Sciatic nerve (tissue), 2 donors: ENCODE data around the gene PIK3R1. TPM values are rescaled to one million over a fixed set of nuclear protein-coding genes. Genes with fewer than 3 reads are reported as not detected.

Experiments used
- ATAC-seq: fragments of 200-7000 bp; cut with Tn5 transposase; one replicate; pipeline ENCODE4 v1.9.1; 2020; ENCODE audit warnings: mild to moderate bottlenecking, moderate library complexity
- DNase-seq: peaks from one replicate; pipeline ENCODE4 v3.0.0-alpha.2; 2020; ENCODE audit warnings: low spot score
- intact Hi-C: fragments of 100-400 bp; cut with DNase I; formaldehyde crosslinking; loops from one replicate; pipeline ENCODE4 v1.14.2; 2022
- total RNA-seq: library from RNA; stranded (reverse); fragmentation: NEBNext Ultra II Directional; extraction: Animal tissue kit (Norgen Biotek cat#: 25700); gene quantifications from one replicate; pipeline ENCODE4 v1.2.1, GENCODE V29; 2021
- donor health status: DM: no; HTN: no; CAD: no.
- donor health status: DM: no; HTN: no; CAD: no.

Gene PIK3R1
- total RNA-seq, 1 donor from 2014 or later = 288 TPM

DNA sequence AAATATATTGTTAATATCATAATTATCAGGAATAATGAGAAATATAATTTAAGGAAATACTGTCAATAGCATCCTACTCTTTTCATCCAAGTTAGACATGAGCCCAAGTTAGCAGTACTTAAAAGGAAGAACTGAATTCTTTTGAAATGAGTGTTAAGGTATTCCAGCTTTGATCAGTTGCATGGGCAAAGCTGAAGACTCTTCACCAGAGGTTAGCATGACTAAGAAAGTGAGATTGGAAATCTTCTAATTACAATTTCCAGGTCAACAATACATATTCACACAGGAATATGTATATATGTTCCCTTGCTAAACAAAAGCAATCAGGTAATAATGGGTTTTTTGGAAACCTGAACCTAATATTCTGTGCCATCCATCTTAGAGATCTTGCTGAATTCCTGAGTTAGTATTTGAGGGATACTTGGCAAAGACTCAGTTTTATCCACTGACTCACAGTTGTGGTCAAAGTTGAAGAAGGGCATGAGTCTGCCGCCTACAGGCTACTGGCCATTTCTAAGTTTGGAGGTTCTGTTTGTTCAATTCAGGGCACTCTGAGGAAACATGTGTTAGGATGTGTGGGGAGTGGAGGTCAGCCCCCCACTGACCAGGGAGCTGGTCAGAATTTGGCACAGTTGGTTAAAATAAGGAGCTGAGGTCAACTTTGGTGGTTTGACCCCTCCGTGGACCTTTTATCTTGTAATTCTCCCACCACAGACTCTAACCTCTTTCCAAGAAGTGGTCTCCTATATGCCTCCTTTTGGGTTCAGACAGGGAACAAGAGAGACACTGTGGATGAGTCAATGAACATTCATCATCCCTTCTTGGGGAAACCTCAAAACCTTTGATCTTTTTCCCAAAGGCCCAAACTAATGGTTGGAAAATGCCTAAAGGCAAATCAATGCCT lies 118.3 kb downstream of the PIK3R1 start:
- ATAC-seq (no peak), DNase-seq (no peak)
- intact Hi-C loops = no loop called here

DNA sequence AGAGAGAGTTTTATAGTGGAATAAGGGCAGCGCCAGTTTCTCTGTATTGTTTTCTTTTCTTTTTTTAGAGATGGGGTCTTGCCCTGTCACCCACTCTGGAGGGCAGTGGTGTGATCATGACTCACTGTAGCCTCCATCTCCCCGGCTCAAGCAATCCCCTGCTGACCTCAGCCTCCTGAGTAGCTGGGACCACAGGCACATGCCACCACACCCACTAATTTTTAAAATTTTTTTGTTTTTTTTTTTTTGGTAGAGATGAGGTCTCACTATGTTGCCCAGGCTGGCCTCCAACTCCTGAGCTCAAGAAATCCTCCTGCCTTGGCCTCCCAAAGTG lies 119.0 kb downstream of the PIK3R1 start:
- ATAC-seq = no peak
- intact Hi-C loops = no loop called here
- no peak for DNase-seq

DNA sequence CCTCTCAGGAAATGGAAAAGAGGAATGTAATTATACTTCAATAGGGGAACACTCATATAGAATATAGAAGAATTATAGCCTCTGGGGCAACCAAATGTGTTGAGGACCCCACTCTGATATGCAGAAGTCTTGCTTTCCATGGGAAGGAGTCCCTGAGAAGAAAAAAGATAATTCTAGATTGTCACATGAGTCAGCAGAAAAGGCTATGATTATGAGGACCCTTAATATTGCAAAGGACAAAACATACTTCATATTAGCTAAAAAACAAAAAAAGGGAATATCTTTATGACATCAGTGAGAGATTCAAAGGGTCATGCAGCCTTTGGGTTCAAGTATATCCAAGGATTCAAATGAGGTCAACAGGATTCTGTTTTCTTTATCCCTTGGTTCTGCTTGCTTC lies 119.5 kb downstream of the PIK3R1 start:
- DNase-seq = no peak
- intact Hi-C loops = no loop called here
- ATAC-seq = no peak

DNA sequence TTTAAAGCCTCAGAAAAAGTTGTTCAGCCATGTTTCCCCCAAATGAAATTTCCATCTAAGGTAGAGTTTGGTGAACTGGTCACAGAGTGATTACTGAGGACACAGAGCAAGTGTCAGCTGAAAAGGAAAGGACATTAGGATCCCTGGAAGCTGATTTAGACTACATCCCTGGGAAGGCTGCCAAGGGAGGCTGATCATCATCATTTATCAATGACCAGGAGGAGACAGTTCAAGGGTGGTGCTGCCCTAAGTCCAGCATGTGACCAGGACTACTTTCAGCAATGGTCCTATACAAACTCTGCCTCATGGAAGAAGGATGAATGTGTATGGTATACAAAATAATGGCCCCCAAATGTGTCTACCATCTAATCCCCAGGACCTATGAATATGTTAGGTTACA lies 120.6 kb downstream of the PIK3R1 start:
- ATAC-seq (no peak), DNase-seq (no peak)
- intact Hi-C loops = no loop called here

DNA sequence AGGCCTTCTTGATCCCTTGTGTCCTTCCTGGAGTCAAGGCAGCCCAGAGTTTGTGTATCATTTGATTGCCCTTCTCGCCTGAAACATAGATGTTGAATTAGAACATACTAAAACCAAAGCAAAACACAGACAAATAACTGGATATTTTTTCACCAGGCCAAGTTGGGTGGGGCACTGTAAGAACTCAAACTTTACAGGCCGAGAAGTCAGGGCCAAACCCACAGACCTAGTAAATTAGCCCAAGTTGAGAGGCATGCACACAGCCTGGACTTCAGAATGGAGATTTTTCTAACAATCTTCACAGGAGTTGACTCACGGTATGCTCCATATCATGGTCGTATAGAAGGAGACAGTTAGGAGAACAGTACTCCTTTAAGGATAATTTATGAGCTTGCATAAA lies 121.7 kb downstream of the PIK3R1 start:
- DNase-seq (no peak), ATAC-seq (peak; percentile 61)
- intact Hi-C loops = no loop called here

DNA sequence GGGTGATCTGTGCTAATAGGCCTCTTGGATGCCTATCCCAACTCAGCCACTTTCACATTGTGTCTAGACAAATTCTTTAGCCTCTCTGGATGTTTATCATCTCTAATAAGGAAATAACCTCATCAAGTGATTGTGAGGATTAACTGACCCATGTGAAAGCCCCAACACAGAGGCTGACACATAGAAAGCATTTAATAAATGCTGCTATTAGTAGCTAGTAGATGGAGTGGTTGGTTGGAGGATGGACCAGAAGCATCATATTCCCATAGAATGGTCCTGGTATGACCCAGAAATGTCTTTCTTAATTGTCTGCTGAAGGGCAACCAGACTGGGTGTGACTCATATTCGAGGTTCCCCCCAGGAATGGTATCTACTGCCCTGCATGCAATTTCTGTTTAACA lies 124.4 kb downstream of the PIK3R1 start:
- intact Hi-C loops = no loop called here
- ATAC-seq (no peak), DNase-seq (no peak)

DNA sequence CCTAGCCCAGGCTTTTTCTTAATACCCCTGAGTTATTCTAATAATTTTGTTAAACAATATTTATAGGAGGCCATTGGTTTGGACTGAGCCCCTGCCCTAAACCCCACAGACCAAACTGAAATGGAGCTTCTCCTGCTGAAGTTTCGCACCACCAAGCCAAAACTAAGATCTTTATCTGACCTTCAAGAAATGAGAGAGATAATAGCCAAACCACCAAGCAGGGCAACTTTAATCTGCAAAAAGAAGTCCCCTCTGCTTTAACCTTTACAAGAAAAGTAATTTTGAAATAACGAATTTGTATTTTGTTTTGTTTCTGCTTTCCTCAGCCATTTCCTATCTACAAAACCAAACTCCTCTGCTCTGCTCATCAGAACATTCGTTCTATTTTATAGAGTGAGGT lies 125.5 kb downstream of the PIK3R1 start:
- DNase-seq = no peak
- intact Hi-C loops = no loop called here
- ATAC-seq = no peak

DNA sequence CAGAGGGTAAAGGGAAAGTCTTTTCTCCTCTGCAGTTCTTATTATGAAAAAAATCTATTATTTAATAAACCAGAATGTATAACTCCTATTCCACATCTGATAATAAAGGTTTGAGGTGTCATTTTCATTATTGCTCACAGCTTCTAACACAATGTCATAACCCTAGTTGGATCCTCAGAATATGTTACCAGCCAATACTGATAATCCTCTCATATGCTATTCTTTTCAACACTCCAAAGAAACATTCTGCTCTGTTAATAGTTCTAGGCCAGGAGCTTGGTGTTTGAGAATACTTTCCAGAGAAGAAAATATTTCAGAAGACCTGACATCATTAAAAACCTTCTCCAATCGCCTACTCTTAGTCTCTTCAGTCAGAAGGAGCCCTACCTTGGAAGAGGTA lies 127.1 kb downstream of the PIK3R1 start:
- ATAC-seq (no peak), DNase-seq (no peak)
- intact Hi-C loops = no loop called here

DNA sequence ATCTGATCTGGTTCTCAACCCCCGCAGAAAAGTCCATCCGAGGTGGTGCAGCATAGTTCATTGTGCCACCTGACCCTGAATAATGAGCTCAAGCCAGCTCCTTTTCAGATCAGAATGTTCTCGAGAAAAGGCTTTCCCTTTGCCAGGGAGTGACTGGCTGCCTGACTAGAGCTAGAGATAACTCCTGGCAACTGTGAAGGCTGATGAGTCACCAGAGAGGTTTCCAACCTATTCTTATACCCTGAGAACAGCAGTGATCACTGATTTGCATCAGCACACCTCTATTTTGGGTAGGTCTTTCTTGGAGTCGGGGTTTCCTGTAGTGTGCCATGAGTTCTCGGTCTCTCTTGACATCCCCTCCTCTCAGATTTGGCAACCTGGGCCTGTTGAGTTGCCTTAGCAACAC lies 127.9 kb downstream of the PIK3R1 start:
- peak; percentile 87 for ATAC-seq
- intact Hi-C loops = no loop called here
- DNase-seq = no peak

DNA sequence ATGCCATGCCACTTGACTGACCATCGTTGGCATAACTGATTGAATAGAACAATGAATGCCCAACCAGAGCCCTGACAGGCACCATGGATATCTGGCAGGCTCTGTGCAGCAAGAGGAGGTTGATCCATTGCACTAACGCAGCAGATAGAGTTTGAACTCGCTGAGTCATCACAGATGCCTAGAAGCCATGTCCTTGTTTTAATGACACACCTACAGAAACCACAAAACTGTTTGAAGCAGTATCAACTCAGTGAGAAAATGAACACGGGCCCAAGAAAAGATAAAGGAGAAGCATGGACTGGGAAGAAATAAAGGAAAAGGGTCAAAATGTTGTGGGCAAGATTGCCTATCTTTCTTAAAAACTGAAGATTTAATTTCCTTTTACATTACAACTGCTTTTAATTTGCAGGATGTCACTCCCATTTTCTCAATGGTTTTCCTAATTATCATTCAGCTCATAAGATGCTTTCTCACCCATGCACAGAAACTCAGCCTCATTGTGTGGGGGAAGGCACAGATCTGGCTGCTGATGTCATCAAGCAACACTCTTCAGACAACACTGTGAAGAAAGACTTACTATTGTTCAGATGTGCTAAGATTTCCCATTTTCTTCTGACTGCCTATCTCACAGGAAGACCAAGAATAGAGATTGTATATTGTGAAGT lies 129.0 kb downstream of the PIK3R1 start:
- DNase-seq (no peak), ATAC-seq (no peak)
- intact Hi-C loops = no loop called here

DNA sequence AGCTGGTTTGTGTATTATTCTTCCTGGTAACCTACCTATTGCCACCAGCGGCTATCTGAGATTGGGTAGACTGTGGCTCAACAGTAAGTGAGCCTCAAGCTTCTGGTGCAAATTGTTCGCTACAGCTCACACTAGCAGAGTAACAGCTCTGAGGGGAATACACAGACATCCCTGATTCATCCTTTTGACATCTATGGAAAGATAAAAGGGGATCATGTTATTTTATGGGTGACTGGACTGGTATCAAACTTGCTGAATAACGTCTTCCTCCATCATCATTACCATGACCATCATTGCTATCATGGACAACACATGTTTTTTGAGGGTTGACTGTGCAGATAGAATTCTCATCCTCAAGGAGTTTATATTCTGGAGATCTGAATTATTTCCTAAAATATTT lies 129.6 kb downstream of the PIK3R1 start:
- no peak for ATAC-seq
- DNase-seq = no peak
- intact Hi-C loops = no loop called here

DNA sequence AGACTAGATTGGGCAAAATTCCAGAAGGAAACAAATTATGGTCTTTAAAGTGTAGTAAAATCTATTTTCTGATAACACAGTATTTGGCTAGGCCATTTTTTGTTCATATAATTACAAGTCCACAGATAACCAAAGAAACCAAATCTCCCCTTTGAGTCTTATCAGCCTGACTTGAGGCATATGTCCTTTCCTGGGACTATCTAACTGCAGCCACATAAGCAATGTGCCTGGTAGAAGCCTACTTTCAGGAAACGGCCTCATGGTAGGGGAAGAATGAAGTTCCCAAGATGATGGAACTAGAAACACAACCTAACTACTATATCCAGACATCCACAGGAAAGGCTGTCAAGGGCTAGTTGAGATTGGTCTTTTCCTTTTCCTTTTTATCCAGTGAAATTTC lies 130.0 kb downstream of the PIK3R1 start:
- ATAC-seq (no peak), DNase-seq (no peak)
- intact Hi-C loops = no loop called here

DNA sequence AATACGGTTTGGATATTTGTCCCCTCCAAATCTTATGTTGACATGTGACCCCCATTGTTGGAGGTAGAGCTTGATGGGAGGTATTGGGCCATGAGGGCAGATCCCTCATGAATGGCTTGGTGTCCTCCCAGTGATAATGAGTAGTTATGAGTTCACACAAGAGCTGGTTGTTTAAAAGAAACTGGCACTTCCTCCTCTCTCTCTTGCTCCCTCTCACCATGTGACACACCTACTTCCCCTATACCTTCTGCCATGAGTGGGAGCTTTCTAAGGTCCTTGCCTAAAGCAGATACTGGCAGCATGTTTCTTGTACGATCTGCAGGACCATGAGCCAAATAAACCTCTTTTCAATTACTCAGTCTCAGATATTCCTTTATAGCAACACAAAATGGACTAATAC lies 132.0 kb downstream of the PIK3R1 start:
- ATAC-seq (no peak), DNase-seq (no peak)
- intact Hi-C loops = no loop called here

DNA sequence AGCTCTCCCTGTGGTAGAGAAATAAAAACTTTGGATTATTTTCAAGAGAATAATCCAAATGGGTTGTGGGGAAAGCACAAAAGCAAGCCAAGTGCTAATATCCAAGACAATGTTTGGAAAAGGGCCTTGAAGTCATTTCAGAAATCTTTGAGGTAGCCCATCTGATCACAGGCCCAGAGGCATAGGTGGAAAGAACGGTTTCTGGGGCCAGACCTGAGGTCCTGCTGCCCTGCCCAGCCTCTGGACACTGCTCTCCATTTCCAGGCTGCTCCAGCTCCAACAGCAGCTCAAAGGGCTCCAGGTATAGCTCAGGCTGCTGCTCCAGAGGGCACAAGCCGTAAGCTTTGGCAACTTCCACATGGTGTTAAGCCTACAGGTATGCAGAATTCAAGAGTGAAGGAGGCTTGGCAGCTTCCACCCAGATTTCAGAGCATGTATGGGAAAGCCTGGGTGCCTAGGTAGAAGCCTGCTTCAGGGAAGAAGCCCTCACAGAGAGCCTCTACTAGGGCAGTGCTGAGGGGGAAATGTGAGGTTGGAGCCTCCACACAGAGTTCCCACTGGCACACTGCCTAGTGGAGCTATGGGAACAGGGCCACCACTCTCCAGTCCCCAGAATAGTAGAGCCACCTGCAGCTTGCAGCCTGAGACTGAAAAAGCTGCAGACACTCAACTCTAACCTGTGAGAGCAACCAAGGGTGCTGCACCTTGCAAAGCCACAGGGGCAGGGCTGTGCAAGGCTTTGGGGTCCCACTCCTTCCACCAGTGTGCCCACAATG lies 133.1 kb downstream of the PIK3R1 start:
- intact Hi-C loops = no loop called here
- no peak for DNase-seq
- ATAC-seq = no peak

DNA sequence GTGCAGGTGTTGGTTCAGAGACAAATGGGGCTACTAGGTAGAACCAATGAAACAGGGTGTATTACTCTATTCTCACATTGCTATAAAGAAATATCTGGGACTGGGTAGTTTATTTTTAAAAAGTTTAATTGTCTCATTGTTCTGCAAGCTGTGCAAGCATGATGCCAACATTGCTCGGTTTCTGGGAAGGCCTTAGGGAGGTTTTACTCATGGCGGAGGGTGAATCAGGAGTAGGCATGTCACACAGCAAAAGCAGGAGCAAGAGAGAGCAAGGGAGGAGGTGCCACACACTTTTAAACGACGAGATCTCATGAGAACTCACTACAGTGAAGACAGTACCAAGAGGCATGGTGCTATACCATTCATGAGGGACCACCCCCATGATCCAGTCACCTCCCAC lies 134.6 kb downstream of the PIK3R1 start:
- DNase-seq (no peak), ATAC-seq (no peak)
- intact Hi-C loops = no loop called here
